ENCODE measurements around the gene STIM1. TPM values are rescaled to one million over a fixed set of nuclear protein-coding genes. Genes with fewer than 3 reads are reported as not detected.

Gene STIM1
- total RNA-seq, 3 donors from 2014 or later (not counting 1 experiment from before 2014, with no cell fraction given), result 171 to 187 (median 175) TPM

DNA sequence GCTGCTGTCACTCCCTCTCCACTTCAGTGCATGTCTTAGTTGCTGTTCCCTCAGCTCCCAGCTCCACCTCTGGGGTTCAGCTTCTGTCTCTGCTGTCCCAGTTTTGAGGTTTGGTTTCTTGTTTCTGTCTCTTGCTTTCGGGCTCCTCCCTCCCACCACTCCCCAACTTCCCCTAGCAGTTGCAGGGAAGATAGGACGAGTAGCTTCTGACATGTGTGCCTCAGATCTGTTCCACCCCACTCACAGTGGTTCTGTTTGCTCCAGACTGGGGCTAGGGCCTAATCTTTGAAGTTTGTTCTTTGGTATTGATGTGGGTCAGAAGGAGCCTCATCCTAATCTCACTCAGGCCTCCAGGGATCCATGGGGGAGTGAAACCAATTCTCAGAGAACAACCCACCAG, 236.6 kb downstream of the STIM1 start:
- ATAC-seq, result no peak
- H3K4me1 Mint-ChIP-seq, result peaks cover 47 to 60% of the 10 kb centered on the region in 2 donors
- no peak for TF ChIP-seq CTCF (IDR thresholded peaks at IDR 0.05)
- no peaks in the 10 kb centered on the region for H3K27me3 Mint-ChIP-seq (ENCODE audit: low read depth in 2 of 2)
- H3K27me3 ChIP-seq (ENCODE audit: control insufficient read depth, insufficient read depth, low read length), result no peaks in the 10 kb centered on the region
- H3K4me3 Mint-ChIP-seq, result peak overlapping the region; percentile 71
- peaks cover 3% of the 10 kb centered on the region for H3K36me3 Mint-ChIP-seq
- peak in 1 of 2 donors; percentile 58 for DNase-seq
- intact Hi-C loops (cut with micrococcal nuclease), result no loop called here
- 0% methylated on average over 1 of the region's 2 CpGs for WGBS (ENCODE audit: insufficient coverage)
- peak overlapping the region; percentile 6 for H3K27ac ChIP-seq (ENCODE audit: low read length)
- no peaks in the 10 kb centered on the region for H3K9me3 ChIP-seq (ENCODE audit: control insufficient read depth, insufficient read depth, low read length)
- peaks cover 20% of the 10 kb centered on the region for H3K36me3 ChIP-seq (ENCODE audit: control insufficient read depth, insufficient read depth, low read length)
- H3K4me1 ChIP-seq (ENCODE audit: control insufficient read depth, insufficient read depth, low read length), result peaks cover 43% of the 10 kb centered on the region
- peak overlapping the region; percentile 79 to 97 for H3K27ac Mint-ChIP-seq
- H3K4me3 ChIP-seq (ENCODE audit: low read length), result no peak overlapping the region
- no peaks in the 10 kb centered on the region for H3K9me3 Mint-ChIP-seq

DNA sequence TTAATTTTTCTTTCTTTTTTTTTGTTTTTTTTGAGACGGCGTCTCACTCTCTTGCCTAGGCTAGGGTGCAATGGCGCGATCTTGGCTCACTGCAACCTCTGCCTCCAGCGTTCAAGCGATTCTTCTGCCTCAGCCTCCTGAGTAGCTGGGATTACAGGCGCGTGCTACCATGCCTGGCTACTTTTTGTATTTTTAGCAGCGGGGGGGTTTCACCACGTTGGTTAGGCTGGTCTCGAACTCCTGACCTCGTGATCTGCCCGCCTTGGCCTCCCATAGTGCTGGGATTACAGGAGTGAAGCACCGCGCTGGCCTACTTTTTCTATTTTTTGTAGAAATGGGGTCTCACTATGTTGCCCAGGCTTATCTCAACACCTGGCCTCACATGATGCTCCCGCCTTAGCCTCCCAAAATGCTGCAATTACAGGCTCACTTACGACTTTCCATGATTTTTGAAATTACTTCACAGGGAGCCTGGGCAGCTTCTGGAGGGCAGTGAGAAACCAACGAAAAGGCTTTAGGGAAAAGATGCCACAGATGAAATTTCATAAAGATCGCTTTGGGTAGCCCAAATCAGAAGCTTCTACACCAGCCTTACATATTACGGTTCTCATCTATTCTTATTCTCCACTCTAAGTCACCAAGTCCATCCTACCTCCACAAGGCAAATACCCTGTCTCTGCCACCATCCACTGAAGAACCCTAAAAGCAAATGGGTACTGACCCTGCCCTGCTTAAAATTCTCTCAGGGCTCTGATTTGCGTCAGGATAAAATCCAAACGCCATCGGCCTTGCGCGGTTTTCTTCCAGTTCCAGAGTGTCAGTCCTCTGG, 238.3 kb downstream of the STIM1 start:
- H3K27ac ChIP-seq (ENCODE audit: low read length), result peak overlapping the region; percentile 94
- no peak for TF ChIP-seq CTCF (IDR thresholded peaks at IDR 0.05)
- WGBS (ENCODE audit: insufficient coverage), result 76% methylated on average over 25 of the region's 25 CpGs
- Mint-ChIP-seq H3K4me1 (peaks cover 40 to 53% of the 10 kb centered on the region in 2 donors), H3K27me3 (ENCODE audit: low read depth in 2 of 2) (no peaks in the 10 kb centered on the region), H3K27ac (peak overlapping the region; percentile 97 to 99), H3K4me3 (peak overlapping the region; percentile 98), H3K9me3 (no peaks in the 10 kb centered on the region), H3K36me3 (no peaks in the 10 kb centered on the region)
- H3K4me3 ChIP-seq (ENCODE audit: low read length), result peak overlapping the region; percentile 88
- peaks cover 41% of the 10 kb centered on the region for H3K4me1 ChIP-seq (ENCODE audit: control insufficient read depth, insufficient read depth, low read length)
- no peak for ATAC-seq
- no peaks in the 10 kb centered on the region for H3K9me3 ChIP-seq (ENCODE audit: control insufficient read depth, insufficient read depth, low read length)
- no peaks in the 10 kb centered on the region for H3K27me3 ChIP-seq (ENCODE audit: control insufficient read depth, insufficient read depth, low read length)
- intact Hi-C loops (cut with micrococcal nuclease), result no loop called here
- peaks cover 6% of the 10 kb centered on the region for H3K36me3 ChIP-seq (ENCODE audit: control insufficient read depth, insufficient read depth, low read length)
- no peak for DNase-seq

DNA sequence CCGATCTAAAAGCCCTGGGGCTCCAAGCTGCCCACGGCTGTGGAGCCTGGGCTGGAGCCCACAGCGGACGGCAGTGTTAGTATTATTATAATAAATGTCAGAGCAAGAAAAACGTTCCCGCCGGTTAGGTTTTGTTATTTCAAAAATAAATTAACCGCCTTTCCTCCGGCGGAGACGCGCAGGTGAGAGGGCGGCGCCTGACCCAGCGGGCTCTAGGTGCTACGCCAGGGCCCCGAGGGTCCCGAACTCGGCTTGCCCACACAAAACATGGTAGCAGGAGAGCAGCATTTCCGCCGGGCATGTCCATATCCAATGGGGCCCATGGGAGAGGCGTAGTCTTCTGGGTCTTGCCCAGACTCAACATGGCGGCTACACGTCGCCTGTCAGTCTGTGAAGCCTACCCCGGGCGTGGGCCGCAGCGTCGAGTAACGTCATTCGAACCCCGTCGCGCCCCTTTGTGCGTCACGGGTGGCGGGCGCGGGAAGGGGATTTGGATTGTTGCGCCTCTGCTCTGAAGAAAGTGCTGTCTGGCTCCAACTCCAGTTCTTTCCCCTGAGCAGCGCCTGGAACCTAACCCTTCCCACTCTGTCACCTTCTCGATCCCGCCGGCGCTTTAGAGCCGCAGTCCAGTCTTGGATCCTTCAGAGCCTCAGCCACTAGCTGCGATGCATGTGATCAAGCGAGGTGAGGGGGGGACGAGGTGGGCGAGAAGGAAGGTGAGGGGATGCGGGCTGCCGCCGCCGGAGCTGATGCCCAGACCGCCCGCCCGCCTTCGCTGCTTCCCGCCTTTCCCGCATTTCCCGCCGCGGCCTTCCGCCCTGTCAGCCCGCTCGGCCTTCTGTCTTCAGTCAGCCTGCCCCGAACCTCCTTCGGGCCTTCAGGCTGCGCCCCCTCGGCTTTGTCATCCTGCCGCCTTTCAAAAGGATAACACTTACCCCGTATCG, 239.2 kb downstream of the STIM1 start, which contains the start of gene RRM1:
Gene RRM1 (plus strand): TSS at position 452 of the 944 bp plus-strand sequence. CDS start 214 bp downstream, at position 666.
- H3K27me3 Mint-ChIP-seq (ENCODE audit: low read depth in 2 of 2), result no peaks in the 10 kb centered on the region
- H3K4me3 Mint-ChIP-seq, result peak within 1 kb of the TSS; percentile 98
- TF ChIP-seq CTCF (IDR thresholded peaks at IDR 0.05), result no peak
- intact Hi-C loops (cut with micrococcal nuclease), result no loop called here
- H3K9me3 ChIP-seq (ENCODE audit: control insufficient read depth, insufficient read depth, low read length), result no peaks in the 10 kb centered on the region
- peak within 1 kb of the TSS; percentile 88 for H3K4me3 ChIP-seq (ENCODE audit: low read length)
- 0% methylated on average over 74 of the region's 74 CpGs for WGBS (ENCODE audit: insufficient coverage)
- ATAC-seq (peak; percentile 95 to 98 (median 96)), DNase-seq (peak; percentile 93 to 96)
- H3K4me1 ChIP-seq (ENCODE audit: control insufficient read depth, insufficient read depth, low read length), result peaks cover 39% of the 10 kb centered on the region
- no peaks in the 10 kb centered on the region for H3K9me3 Mint-ChIP-seq
- H3K27ac ChIP-seq (ENCODE audit: low read length), result peak within 1 kb of the TSS; percentile 94
- peak within 1 kb of the TSS; percentile 97 to 99 for H3K27ac Mint-ChIP-seq
- H3K36me3 Mint-ChIP-seq, result no peaks in the 10 kb centered on the region
- peaks cover 6% of the 10 kb centered on the region for H3K36me3 ChIP-seq (ENCODE audit: control insufficient read depth, insufficient read depth, low read length)
- H3K27me3 ChIP-seq (ENCODE audit: control insufficient read depth, insufficient read depth, low read length), result no peaks in the 10 kb centered on the region
- H3K4me1 Mint-ChIP-seq, result peaks cover 39 to 53% of the 10 kb centered on the region in 2 donors
